ENCODE data around the gene GPHA2.

GPHA2 gene

GRCh38 chr11:64888729-64889511 is 46.8 kb downstream of the GPHA2 start:
- no peak for DNase-seq

DNA sequence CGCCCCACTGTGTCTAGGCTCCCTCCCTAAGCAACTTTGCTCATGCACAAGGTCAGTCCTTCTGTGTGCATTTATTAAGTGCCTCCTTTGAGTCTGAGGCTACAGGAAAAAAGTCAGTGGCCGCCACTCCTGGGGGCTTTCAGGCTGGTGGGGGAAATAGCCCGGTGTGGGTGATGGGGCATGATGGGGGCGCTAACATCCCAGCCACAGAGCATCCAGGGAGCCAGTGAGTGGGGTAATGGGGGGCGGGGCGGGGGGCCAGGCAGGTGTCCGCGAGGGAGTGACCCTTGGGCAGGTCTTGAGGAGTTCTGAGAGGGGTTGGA is 47.3 kb downstream of the GPHA2 start:
- no peak for DNase-seq

GRCh38 chr11:64887757-64888405 is 47.8 kb downstream of the GPHA2 start:
- DNase-seq, result peak; percentile 54

DNA sequence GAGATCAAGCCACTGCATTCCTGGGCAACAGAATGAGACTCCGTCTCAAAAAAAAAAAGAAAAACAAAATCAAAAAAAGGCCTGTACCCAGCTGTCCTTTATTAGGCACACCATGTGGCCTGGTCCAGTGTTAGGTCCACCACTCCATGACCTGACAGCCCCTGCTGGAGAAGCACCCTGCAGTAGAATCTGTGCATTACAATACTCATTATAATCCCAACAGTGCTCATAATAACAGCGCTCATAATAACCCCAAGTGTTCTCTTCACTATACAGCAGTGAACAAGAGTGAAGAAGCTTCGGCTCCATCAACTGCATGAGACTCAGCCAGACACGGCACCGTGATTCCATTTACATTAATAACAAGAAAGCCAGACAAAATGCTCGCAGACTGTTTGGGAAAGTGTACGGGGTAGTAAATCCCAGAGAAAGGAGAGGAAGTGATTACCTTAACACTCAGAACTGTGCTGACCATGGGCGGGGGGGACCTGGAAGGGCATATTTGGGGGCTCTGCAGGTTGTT is 48.4 kb downstream of the GPHA2 start:
- no peak for DNase-seq

GRCh38 chr11:64885367-64886286 is 50.1 kb downstream of the GPHA2 start:
- no peak for DNase-seq
